ENCODE data around the gene TUBA1C.
"Not testable (repeated sequence)": the region's sequence is repeated elsewhere in the genome, so short reads cannot be mapped to it uniquely, and the experiment has no call there.

Gene TUBA1C

DNA sequence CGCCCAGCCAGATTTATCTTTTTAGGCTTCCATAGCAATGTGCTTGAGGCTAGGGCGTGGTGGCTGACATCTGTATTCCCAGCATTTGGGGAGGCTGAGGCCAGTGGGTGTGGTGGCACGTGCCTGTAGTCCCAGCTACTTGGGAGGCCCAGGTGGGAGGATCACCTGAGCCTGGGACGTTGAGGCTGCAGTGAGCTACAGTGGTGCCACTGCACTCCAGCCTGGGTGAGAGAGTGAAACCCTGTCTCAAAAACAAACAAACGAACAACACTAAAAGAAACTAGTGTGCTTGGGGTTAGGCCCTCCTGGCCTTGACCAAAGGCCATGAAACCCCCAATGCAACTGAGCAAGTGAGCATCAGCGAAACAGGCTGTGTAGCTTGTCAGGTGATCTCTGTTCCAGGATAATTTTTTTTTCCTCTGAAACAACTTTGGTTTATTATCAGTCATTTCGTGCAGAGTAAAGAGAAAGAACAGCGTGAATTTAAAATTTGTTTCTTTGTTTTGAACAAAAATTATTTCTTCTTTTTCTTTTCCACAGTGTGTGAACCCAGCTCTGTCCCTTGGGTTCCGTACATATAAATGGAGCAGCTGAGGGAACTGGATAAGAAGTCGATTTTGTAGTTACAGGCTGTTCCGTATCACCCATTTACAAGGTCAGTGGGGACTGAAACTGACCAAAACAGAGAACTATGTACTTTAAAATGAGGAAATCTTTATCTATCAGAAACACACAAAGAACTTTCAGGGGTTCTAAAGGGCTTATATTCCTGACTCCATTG lies 8.8 kb upstream of the TUBA1C start:
- TF ChIP-seq, protein P1, sequence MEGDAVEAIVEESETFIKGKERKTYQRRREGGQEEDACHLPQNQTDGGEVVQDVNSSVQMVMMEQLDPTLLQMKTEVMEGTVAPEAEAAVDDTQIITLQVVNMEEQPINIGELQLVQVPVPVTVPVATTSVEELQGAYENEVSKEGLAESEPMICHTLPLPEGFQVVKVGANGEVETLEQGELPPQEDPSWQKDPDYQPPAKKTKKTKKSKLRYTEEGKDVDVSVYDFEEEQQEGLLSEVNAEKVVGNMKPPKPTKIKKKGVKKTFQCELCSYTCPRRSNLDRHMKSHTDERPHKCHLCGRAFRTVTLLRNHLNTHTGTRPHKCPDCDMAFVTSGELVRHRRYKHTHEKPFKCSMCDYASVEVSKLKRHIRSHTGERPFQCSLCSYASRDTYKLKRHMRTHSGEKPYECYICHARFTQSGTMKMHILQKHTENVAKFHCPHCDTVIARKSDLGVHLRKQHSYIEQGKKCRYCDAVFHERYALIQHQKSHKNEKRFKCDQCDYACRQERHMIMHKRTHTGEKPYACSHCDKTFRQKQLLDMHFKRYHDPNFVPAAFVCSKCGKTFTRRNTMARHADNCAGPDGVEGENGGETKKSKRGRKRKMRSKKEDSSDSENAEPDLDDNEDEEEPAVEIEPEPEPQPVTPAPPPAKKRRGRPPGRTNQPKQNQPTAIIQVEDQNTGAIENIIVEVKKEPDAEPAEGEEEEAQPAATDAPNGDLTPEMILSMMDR (IDR thresholded peaks at IDR 0.05; ENCODE audit: control insufficient read depth, extremely low read depth, insufficient read depth) = no peak
- no peak for DNase-seq (ENCODE audit: low read depth)
- H3K4me3 ChIP-seq (ENCODE audit: low read depth, low read length) = no peak overlapping the region

DNA sequence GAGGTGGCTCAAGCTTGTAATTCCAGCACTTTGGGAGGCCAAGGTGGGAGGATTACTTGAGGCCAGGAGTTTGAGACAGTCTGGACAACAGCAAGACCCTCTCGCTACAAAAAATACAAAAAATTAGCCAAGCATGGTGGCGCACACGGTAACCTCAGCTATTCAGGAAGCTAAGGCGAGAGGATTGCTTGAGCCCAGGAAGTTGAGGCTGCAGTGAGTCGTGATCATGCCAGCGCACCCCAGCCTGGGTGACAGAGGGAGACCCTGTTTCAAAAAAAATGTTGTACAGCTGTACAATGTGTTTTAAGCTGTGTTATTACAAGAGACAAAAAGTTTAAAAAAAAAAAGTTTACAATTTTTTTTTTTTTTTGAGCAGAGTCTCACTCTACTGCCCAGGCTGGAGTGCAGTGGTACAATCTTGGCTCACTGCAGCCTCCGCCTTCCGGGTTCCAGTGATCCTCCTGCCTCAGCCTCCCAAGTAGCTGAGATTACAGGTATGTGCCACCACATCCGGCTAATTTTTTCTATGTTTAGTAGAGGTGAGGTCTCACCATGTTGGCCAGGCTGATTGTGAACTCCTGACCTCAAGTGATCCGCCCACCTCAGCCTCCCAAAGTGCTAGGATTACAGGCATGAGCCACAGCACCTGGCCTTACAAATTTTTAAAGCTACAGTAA lies 7.2 kb upstream of the TUBA1C start:
- DNase-seq (ENCODE audit: low read depth); H3K4me3 ChIP-seq (ENCODE audit: low read depth, low read length): not testable (repeated sequence)

DNA sequence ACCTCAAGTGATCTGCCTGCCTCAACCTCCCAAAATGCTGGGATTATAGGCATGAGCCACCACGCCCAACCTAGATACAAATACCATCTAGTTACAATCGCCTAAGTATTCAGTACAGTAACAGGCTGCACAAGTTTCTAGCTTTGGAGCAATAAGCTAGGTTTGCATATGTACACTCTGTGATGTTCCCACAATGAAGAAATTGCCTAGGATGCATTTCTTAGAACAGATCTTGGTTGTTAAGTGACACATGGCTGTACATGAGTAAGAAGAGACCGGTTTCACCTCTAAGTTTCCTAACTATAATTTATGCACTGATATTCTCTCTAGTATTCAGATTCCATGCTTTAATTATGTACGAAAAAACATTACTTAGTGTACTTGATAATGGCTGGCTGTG lies 5.4 kb upstream of the TUBA1C start:
- TF ChIP-seq, protein P1 (IDR thresholded peaks at IDR 0.05; ENCODE audit: control insufficient read depth, extremely low read depth, insufficient read depth) = no peak
- DNase-seq (ENCODE audit: low read depth) = no peak
- H3K4me3 ChIP-seq (ENCODE audit: low read depth, low read length) = no peak overlapping the region

DNA sequence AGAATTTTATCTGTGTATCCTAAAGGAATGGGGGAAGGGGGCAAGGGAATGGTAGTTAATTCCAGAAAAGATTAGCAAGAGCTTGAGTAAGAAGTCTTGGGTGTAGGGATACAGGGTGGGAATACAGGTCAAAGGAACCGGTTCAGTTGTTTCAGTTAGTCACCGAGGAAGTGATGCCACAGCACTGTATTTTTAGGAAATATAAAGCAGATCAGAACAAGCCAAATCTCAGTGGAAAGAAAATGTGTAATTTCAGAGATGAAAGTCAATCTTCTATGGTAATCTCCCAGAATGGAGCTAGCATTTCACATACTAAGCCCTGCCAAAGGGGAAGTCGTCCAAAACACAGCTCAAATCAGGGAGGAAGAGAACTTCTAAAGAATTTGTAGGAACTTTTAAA lies 4.7 kb upstream of the TUBA1C start:
- H3K4me3 ChIP-seq (ENCODE audit: low read depth, low read length) = no peak overlapping the region
- DNase-seq (ENCODE audit: low read depth) = no peak
- TF ChIP-seq, protein P1 (IDR thresholded peaks at IDR 0.05; ENCODE audit: control insufficient read depth, extremely low read depth, insufficient read depth) = no peak

DNA sequence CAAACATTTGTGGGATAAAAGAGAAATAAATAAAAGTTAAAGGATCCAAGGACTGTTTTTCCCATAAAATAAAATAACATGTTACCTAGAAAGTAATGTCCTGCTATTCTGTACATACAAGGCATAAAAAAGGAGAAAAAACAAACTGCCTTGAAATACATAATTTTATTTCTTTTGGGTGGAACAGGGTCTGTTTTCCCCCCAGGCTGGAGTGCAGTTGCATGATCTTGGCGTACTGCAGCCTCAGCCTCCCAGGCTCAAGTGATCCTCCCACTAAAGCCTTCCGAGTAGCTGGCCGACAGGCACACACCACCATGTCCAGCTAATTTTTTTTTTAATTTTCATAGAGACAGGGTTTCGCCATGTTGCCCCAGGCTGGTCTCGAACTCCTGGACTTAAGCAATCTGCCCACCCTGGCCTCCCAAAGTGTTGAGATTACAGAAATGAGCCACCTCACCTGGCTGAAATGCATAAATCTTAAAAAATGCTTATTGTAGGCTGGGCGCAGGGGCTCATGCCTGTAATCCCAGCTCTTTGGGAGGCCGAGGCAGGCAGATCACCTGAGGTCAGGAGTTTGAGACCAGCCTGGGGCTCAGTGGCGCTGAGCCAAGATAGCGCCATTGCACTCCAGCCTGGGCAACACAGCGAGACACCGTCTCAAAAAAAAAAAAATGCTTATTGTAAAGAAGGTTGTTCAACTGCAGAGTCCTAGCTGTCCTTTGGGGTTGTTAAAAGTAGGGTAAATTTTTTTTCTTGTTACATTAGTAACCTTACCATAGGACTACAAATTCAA lies 4.1 kb upstream of the TUBA1C start:
- TF ChIP-seq, protein P1 (IDR thresholded peaks at IDR 0.05; ENCODE audit: control insufficient read depth, extremely low read depth, insufficient read depth) = no peak
- DNase-seq (ENCODE audit: low read depth) = no peak
- H3K4me3 ChIP-seq (ENCODE audit: low read depth, low read length) = no peak overlapping the region

DNA sequence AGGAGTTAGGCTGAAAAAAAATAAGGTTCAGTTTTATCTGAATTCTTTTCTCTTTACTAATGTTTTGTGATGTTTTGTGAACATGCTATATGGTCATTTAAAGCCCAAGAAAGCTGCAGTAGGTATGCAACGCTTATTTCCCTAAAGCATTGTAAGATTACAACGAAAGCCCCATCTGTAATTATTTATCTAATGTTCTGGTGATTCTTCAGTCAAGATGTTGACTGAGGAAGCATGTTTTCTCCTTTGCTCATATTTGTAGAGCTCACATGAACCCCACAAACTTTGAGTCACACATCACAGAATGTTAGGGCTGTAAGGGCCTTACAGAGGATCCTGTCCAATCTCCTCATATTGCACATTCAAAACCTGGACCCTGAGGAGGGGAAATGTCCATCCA lies 3.2 kb upstream of the TUBA1C start:
- no peak for DNase-seq (ENCODE audit: low read depth)
- TF ChIP-seq, protein P1 (IDR thresholded peaks at IDR 0.05; ENCODE audit: control insufficient read depth, extremely low read depth, insufficient read depth) = no peak
- no peak overlapping the region for H3K4me3 ChIP-seq (ENCODE audit: low read depth, low read length)

DNA sequence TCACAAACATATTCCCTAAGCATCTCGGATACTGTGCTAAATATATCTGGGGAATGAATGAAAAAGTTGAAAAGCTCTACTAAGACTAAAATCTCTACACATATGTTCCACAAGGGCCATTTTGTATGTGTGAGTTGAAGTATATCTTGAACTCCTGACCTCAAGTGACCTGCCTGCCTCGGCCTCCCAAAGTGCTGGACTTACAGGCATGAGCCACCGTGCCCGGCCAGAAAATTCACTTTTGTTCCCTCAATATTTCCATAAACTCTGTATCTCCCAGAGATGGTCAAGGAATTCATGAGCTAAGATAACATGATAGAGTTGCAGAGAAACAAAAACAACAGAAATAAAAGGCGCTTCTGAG lies 1.5 kb upstream of the TUBA1C start:
- DNase-seq (ENCODE audit: low read depth) = no peak
- TF ChIP-seq, protein P1 (IDR thresholded peaks at IDR 0.05; ENCODE audit: control insufficient read depth, extremely low read depth, insufficient read depth) = no peak
- H3K4me3 ChIP-seq (ENCODE audit: low read depth, low read length) = peak overlapping the region; percentile 81; the same call in 1 of the 2 replicates

Data from LNCaP clone FGC (cell line).